H1 (cell line): ENCODE measurements around the gene RAI2. TPM values are rescaled to one million over a fixed set of nuclear protein-coding genes. Genes with fewer than 3 reads are reported as not detected.

Experiments
- CEBPB ChIP-seq: IDR thresholded peaks from 2 replicates; pipeline ENCODE4 v1.6.1; 2012; ENCODE audit warnings: low read depth, low read length
- NANOG ChIP-seq: IDR thresholded peaks from 2 replicates; pipeline ENCODE4 v1.6.1; 2011; ENCODE audit warnings: low read length, low read depth, mild to moderate bottlenecking, inconsistent platforms; ENCODE audit not compliant: insufficient read depth, poor library complexity, severe bottlenecking
- RAD21 ChIP-seq, 2 experiments: IDR thresholded peaks in 1 of 2; conservative IDR thresholded peaks in 1 of 2; 2 replicates each; pipeline ENCODE4 v1.6.1; 2011; ENCODE audit warnings: low read depth in 2 of 2, low read length in 2 of 2, improper control_type of control experiment in 1 of 2, inconsistent platforms in 1 of 2, mild to moderate bottlenecking in 1 of 2, moderate library complexity in 1 of 2
- polyA plus RNA-seq, 7 experiments: library from polyadenylated mRNA; depleted of rRNA in 3 of 7; stranded (reverse) in 5 of 7; unstranded in 2 of 7; fragments of >200 nt in 5 of 7; fragments of 200-250 nt in 2 of 7; gene quantifications; 1 replicate in 5 of 7; 2 replicates in 1 of 7; 4 replicates in 1 of 7; pipeline versions ENCODE4 v1.2.1 to v1.2.3, GENCODE V29; 2011 to 2013; ENCODE audit warnings: missing spikeins in 2 of 7, mixed read lengths in 2 of 7
- total RNA-seq: library from RNA; stranded (reverse); fragmentation: NEBNext Ultra II Directional; extraction: Animal tissue kit (Norgen Biotek cat#: 25700); gene quantifications from 2 replicates; pipeline ENCODE4 v1.2.1, GENCODE V29; 2021
- TF ChIP-seq, protein P1 (sequence below): IDR thresholded peaks from 2 replicates; pipeline ENCODE4 v1.6.1; 2012; ENCODE audit warnings: low read length, inconsistent platforms

RAI2 gene
- total and polyA plus RNA-seq, 2 of the 8 experiments (the other 6 are each of a cell fraction or from before 2014, with no cell fraction given) = 0.60 to 2.0 TPM

DNA sequence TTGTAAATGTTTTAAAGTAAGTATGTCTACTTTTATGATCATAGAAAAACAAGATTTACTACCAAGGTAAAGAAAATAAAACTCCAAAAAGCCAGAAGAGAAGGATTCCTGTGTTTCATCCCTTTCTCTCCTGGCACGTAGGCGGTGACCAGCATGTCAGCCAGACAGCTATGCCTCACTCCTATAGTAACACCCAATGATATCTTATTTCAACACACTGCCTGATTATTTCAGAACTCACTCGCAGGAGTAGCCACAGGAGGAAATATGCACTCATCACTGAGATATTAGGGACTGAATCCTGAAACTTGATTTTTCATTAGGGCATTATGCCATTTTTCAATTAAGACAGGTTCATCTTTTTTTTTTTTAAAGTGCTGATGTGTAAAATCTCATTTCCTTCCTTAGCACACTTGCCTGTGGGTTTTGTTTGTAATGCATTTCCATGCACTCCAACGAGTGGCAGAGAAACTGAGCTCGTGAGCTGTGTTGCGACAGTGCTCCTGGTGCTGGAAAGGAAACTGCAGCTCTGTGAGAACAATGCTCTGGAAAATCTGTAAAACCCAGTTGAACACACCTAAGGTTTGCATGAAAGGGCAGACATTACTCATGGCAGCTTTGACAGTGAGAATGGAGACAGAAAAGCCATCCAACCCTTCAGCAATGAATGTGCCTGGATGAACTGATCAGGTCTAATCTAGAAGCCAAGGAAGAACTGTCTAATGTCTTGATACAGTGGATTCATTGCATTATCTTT, 18.2 kb downstream of the RAI2 start (continued):
- TF ChIP-seq CEBPB (no peak), RAD21 (IDR thresholded peaks at IDR 0.05 in 1 of 2, conservative IDR thresholded peaks at IDR 0.05 in 1 of 2; ENCODE audit: low read depth in 2 of 2, low read length in 2 of 2) (no peak), NANOG (no peak)
- TF ChIP-seq, protein P1, sequence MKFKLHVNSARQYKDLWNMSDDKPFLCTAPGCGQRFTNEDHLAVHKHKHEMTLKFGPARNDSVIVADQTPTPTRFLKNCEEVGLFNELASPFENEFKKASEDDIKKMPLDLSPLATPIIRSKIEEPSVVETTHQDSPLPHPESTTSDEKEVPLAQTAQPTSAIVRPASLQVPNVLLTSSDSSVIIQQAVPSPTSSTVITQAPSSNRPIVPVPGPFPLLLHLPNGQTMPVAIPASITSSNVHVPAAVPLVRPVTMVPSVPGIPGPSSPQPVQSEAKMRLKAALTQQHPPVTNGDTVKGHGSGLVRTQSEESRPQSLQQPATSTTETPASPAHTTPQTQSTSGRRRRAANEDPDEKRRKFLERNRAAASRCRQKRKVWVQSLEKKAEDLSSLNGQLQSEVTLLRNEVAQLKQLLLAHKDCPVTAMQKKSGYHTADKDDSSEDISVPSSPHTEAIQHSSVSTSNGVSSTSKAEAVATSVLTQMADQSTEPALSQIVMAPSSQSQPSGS = no peak
